ENCODE data around the gene ATP6V1E1. TPM values are rescaled to one million over a fixed set of nuclear protein-coding genes. Genes with fewer than 3 reads are reported as not detected.

Gene ATP6V1E1
- total and polyA plus RNA-seq, 2 donors (not counting 1 experiment from before 2014, with no cell fraction given) = 182 to 238 TPM

DNA sequence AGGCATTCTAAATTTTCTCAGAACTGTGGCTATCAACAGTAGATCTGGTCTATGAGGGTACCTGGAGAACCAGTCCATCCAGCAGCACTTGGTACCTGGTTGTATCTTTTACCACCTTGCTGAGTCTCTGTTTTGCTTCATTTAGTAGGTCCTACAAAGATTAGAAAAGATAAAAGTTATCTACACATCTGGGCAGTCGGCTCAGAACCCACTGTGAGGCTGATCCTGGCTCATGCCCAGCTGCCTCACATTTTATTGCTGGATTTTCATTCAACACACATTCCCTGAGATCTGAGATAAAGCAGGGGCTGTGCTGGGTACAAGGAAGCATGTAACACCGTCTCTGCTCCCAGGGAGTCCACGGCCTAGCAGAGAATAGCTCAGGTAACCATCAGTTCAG, 27.5 kb downstream of the ATP6V1E1 start:
- H3K4me1 ChIP-seq (ENCODE audit: control insufficient read depth, extremely low read depth, insufficient read depth, low read length) = no peaks in the 10 kb centered on the region
- H3K9ac ChIP-seq (ENCODE audit: insufficient read depth, low read length) = no peak overlapping the region
- peak in 1 of 2 donors; percentile 2 for DNase-seq (ENCODE audit: low read depth in 2 of 2)
- H4K20me1 ChIP-seq (ENCODE audit: control insufficient read depth, extremely low read depth, insufficient read depth, low read length) = no peaks in the 10 kb centered on the region
- no peaks in the 10 kb centered on the region for H3K27me3 ChIP-seq (ENCODE audit: control insufficient read depth, insufficient read depth, low read length)
- no peak for TF ChIP-seq EZH2 (IDR thresholded peaks at IDR 0.05; ENCODE audit: low read length, missing control alignments)
- TF ChIP-seq, protein P1, sequence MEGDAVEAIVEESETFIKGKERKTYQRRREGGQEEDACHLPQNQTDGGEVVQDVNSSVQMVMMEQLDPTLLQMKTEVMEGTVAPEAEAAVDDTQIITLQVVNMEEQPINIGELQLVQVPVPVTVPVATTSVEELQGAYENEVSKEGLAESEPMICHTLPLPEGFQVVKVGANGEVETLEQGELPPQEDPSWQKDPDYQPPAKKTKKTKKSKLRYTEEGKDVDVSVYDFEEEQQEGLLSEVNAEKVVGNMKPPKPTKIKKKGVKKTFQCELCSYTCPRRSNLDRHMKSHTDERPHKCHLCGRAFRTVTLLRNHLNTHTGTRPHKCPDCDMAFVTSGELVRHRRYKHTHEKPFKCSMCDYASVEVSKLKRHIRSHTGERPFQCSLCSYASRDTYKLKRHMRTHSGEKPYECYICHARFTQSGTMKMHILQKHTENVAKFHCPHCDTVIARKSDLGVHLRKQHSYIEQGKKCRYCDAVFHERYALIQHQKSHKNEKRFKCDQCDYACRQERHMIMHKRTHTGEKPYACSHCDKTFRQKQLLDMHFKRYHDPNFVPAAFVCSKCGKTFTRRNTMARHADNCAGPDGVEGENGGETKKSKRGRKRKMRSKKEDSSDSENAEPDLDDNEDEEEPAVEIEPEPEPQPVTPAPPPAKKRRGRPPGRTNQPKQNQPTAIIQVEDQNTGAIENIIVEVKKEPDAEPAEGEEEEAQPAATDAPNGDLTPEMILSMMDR (conservative IDR thresholded peaks at IDR 0.05 in 1 of 2, IDR thresholded peaks at IDR 0.05 in 1 of 2; ENCODE audit: low read depth in 1 of 2, low read length in 2 of 2) = no peak
- no peaks in the 10 kb centered on the region for H3K9me3 ChIP-seq (ENCODE audit: control insufficient read depth, insufficient read depth, low read depth, low read length)
- H3K27ac ChIP-seq (ENCODE audit: insufficient read depth, low read length) = no peak overlapping the region
- H3K79me2 ChIP-seq (ENCODE audit: control insufficient read depth, insufficient read depth, low read length) = peaks cover 4% of the 10 kb centered on the region
- no peak overlapping the region for H3K4me2 ChIP-seq (ENCODE audit: extremely low read depth, insufficient read depth, low read length)
- H3K36me3 ChIP-seq (ENCODE audit: control insufficient read depth, insufficient read depth, low read length) = peaks cover 21% of the 10 kb centered on the region
- no peak overlapping the region for H3K4me3 ChIP-seq (replicated peaks in 1 of 4; ENCODE audit: control extremely low read depth in 1 of 4, insufficient read depth in 1 of 4, low read depth in 3 of 4, low read length in 4 of 4)
- no peak overlapping the region for H2AFZ ChIP-seq (ENCODE audit: low read length)

DNA sequence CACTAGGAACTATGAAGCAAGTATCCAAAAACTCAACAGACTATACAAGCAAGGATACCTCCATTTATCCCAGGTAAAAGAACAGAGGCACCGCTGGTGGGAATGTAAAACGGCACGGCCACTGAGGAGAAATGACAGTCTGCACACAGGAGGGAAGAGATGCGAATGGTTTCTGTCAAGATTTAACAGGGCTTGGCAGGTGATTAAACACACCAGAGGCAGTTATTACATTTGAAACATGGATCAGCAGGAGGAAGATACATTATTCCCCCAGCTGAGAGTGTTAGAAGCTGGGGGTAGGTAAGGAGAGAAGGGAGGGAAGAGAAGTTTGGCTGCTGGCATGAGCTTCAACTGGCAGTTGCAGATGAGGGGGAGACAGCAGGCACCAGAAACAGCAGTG, 30.2 kb downstream of the ATP6V1E1 start:
- H3K27ac ChIP-seq (ENCODE audit: insufficient read depth, low read length) = no peak overlapping the region
- no peak overlapping the region for H3K4me3 ChIP-seq (replicated peaks in 1 of 4; ENCODE audit: control extremely low read depth in 1 of 4, insufficient read depth in 1 of 4, low read depth in 3 of 4, low read length in 4 of 4)
- no peak overlapping the region for H2AFZ ChIP-seq (ENCODE audit: low read length)
- TF ChIP-seq EZH2 (IDR thresholded peaks at IDR 0.05; ENCODE audit: low read length, missing control alignments) = no peak
- TF ChIP-seq, protein P1 (conservative IDR thresholded peaks at IDR 0.05 in 1 of 2, IDR thresholded peaks at IDR 0.05 in 1 of 2; ENCODE audit: low read depth in 1 of 2, low read length in 2 of 2) = no peak
- no peaks in the 10 kb centered on the region for H4K20me1 ChIP-seq (ENCODE audit: control insufficient read depth, extremely low read depth, insufficient read depth, low read length)
- no peaks in the 10 kb centered on the region for H3K9me3 ChIP-seq (ENCODE audit: control insufficient read depth, insufficient read depth, low read depth, low read length)
- no peak for DNase-seq (ENCODE audit: low read depth in 2 of 2)
- H3K79me2 ChIP-seq (ENCODE audit: control insufficient read depth, insufficient read depth, low read length) = peaks cover under 1% of the 10 kb centered on the region
- no peaks in the 10 kb centered on the region for H3K27me3 ChIP-seq (ENCODE audit: control insufficient read depth, insufficient read depth, low read length)
- H3K4me1 ChIP-seq (ENCODE audit: control insufficient read depth, extremely low read depth, insufficient read depth, low read length) = no peaks in the 10 kb centered on the region
- peaks cover 23% of the 10 kb centered on the region for H3K36me3 ChIP-seq (ENCODE audit: control insufficient read depth, insufficient read depth, low read length)
- H3K4me2 ChIP-seq (ENCODE audit: extremely low read depth, insufficient read depth, low read length) = no peak overlapping the region
- no peak overlapping the region for H3K9ac ChIP-seq (ENCODE audit: insufficient read depth, low read length)

DNA sequence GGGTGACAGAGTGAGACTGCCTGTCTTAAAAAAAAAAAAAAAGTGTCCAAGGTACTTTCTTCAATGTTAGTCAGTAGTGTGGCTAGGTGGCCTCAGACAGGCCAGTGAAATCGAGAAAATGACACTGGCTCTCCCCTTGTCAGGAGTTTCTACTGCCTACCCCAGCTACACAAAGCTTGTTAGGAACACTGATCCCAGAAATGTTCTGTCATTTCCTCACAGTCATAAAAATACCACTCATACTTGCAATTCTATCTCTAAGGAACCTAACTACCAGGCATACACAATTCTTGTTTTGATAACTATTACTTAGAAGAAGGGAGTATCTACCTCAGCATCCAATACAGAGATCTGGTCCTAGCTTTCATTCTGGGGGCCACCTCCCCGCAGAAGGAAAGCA, 31.3 kb downstream of the ATP6V1E1 start:
- Histone ChIP-seq H3K27me3 (ENCODE audit: control insufficient read depth, insufficient read depth, low read length) (no peaks in the 10 kb centered on the region), H3K4me1 (ENCODE audit: control insufficient read depth, extremely low read depth, insufficient read depth, low read length) (no peaks in the 10 kb centered on the region), H3K36me3 (ENCODE audit: control insufficient read depth, insufficient read depth, low read length) (peaks cover 23% of the 10 kb centered on the region), H3K9ac (ENCODE audit: insufficient read depth, low read length) (no peak overlapping the region), H3K9me3 (ENCODE audit: control insufficient read depth, insufficient read depth, low read depth, low read length) (no peaks in the 10 kb centered on the region), H3K79me2 (ENCODE audit: control insufficient read depth, insufficient read depth, low read length) (no peaks in the 10 kb centered on the region), H3K4me2 (ENCODE audit: extremely low read depth, insufficient read depth, low read length) (no peak overlapping the region), H3K27ac (ENCODE audit: insufficient read depth, low read length) (no peak overlapping the region), H2AFZ (ENCODE audit: low read length) (no peak overlapping the region), H3K4me3 (replicated peaks in 1 of 4; ENCODE audit: control extremely low read depth in 1 of 4, insufficient read depth in 1 of 4, low read depth in 3 of 4, low read length in 4 of 4) (no peak overlapping the region), H4K20me1 (ENCODE audit: control insufficient read depth, extremely low read depth, insufficient read depth, low read length) (no peaks in the 10 kb centered on the region)
- DNase-seq (ENCODE audit: low read depth in 2 of 2) = peak in 1 of 2 donors; percentile 22
- TF ChIP-seq EZH2 (IDR thresholded peaks at IDR 0.05; ENCODE audit: low read length, missing control alignments) = no peak
- TF ChIP-seq, protein P1 (conservative IDR thresholded peaks at IDR 0.05 in 1 of 2, IDR thresholded peaks at IDR 0.05 in 1 of 2; ENCODE audit: low read depth in 1 of 2, low read length in 2 of 2) = no peak

Data from fibroblast of lung (primary cell).